ENCODE data around the gene SYCE3. TPM values are rescaled to one million over a fixed set of nuclear protein-coding genes. Genes with fewer than 3 reads are reported as not detected.
A peak's percentile ranks its signal among the peaks of the same experiment; 100 is the strongest.

SYCE3 gene
- total and polyA plus RNA-seq, 9 of the 15 experiments (the other 6 are each of a cell fraction or from before 2014, with no cell fraction given), result 0.56 TPM; not detected in 8

GRCh38 chr22:50599816-50600455 lies 37.2 kb upstream of the SYCE3 start (continued):
- TF ChIP-seq UBTF (IDR thresholded peaks at IDR 0.05; ENCODE audit: borderline replicate concordance in 1 of 2, low read depth in 2 of 2, low read length in 2 of 2) (peak in 1 of 2 experiments; percentile 65; a peak in 1 of 4 replicates), ZC3H8 (IDR thresholded peaks at IDR 0.05) (no peak), RUNX1 (IDR thresholded peaks at IDR 0.05; ENCODE audit: low read depth) (no peak), MYC (IDR thresholded peaks at IDR 0.05; ENCODE audit: low read depth, low read length) (no peak), MYC (CRISPR knock-in tag; IDR thresholded peaks at IDR 0.05; ENCODE audit: borderline replicate concordance, low read depth) (no peak), CTCFL (IDR thresholded peaks at IDR 0.05; ENCODE audit: borderline replicate concordance, insufficient read depth, low read depth, low read length, poor library complexity, severe bottlenecking) (no peak)

Measured in K562 (cell line).